HG03039 (cell line): ENCODE results near the gene FKBP9.

Source experiments
- ATAC-seq: cut with Tn5 transposase; IDR thresholded peaks from one replicate; pipeline ENCODE4 v1.9.1; 2021; ENCODE audit warnings: mild to moderate bottlenecking, moderate library complexity; ENCODE audit not compliant: unreplicated experiment

Gene FKBP9

GRCh38 chr7:33054261-33054964 is 97.2 kb downstream of the FKBP9 start:
- ATAC-seq = no peak

GRCh38 chr7:33055158-33055557 is 97.9 kb downstream of the FKBP9 start:
- no peak for ATAC-seq
